T-cell (primary cell): ENCODE data around the gene NPRL2. TPM values are rescaled to one million over a fixed set of nuclear protein-coding genes. Genes with fewer than 3 reads are reported as not detected.

Source experiments
- ATAC-seq, 4 experiments: fragments of 200-7000 bp in 3 of 4; fragments of 150-1000 bp in 1 of 4; cut with Tn5 transposase; replicated peaks in 1 of 4; 1 replicate in 3 of 4; 2 replicates in 1 of 4; pipeline ENCODE4 v1.10.0; 2021; ENCODE audit warnings: moderate library complexity in 3 of 4, mild to moderate bottlenecking in 2 of 4, moderate number of reproducible peaks in 1 of 4
- CTCF ChIA-PET, 2 donors: fragments of 300-600 bp; sonication (Branson Sonifier 250); formaldehyde crosslinking; loops; one replicate each; lab custom pipeline; 2022; ENCODE audit warnings: antibody characterized with exemption in 2 of 2; lab: Charles Lee
- POLR2A ChIA-PET, 2 donors: fragments of 300-600 bp; sonication (Branson Sonifier 250); formaldehyde crosslinking; loops; one replicate each; lab custom pipeline; 2022; ENCODE audit warnings: antibody characterized with exemption in 2 of 2; lab: Charles Lee
- DNase-seq, 35 experiments: peaks; one replicate each; pipeline versions ENCODE4 v3.0.0 to v3.0.0-alpha.2; 2013 to 2023
- H3K27ac ChIP-seq: one replicate; pipeline ENCODE4 v1.5.1; 2013; ENCODE audit warnings: low read length
- H3K27me3 ChIP-seq, 2 experiments: replicated peaks in 1 of 2; 1 replicate in 1 of 2; 2 replicates in 1 of 2; pipeline versions ENCODE4 v1.6.1 to v1.7.0; 2013; ENCODE audit warnings: low read length in 1 of 2, mixed read lengths in 1 of 2; ENCODE audit not compliant: control insufficient read depth in 2 of 2, insufficient read depth in 2 of 2; ENCODE audit errors: extremely low read depth in 1 of 2
- H3K36me3 ChIP-seq, 2 donors: 1 replicate in 1 of 2; 2 replicates in 1 of 2; pipeline versions ENCODE4 v1.6.1 to v1.7.0; 2013; ENCODE audit warnings: low read length in 1 of 2; ENCODE audit not compliant: control insufficient read depth in 2 of 2, insufficient read depth in 1 of 2; ENCODE audit errors: extremely low read depth in 1 of 2
- H3K4me1 ChIP-seq, 2 experiments: 1 replicate in 1 of 2; 2 replicates in 1 of 2; pipeline versions ENCODE4 v1.6.1 to v1.7.0; 2013; ENCODE audit warnings: low read length in 2 of 2, mixed read lengths in 1 of 2; ENCODE audit not compliant: insufficient read depth in 2 of 2, control insufficient read depth in 1 of 2; ENCODE audit errors: extremely low read depth in 1 of 2
- H3K4me3 ChIP-seq, 2 donors: 1 replicate in 1 of 2; 2 replicates in 1 of 2; pipeline versions ENCODE4 v1.5.1 to v1.7.0; 2013; ENCODE audit warnings: mild to moderate bottlenecking in 2 of 2, low read length in 1 of 2, moderate library complexity in 1 of 2; ENCODE audit not compliant: control insufficient read depth in 1 of 2; ENCODE audit errors: extremely low read depth in 1 of 2
- H3K9me3 ChIP-seq: 2 replicates; pipeline ENCODE4 v1.7.0; 2013
- H3K27ac Mint-ChIP-seq, 2 donors: one replicate each; pipeline ENCODE4 v1.8.0; 2020 to 2021; ENCODE audit warnings: mild to moderate bottlenecking in 2 of 2, mixed read lengths in 2 of 2
- H3K27me3 Mint-ChIP-seq, 2 donors: one replicate each; pipeline ENCODE4 v1.8.0; 2021 to 2022; ENCODE audit warnings: mixed read lengths in 2 of 2
- H3K36me3 Mint-ChIP-seq: one replicate; pipeline ENCODE4 v1.8.0; 2021; ENCODE audit warnings: mixed read lengths
- H3K4me1 Mint-ChIP-seq, 3 donors: one replicate each; pipeline ENCODE4 v1.8.0; 2020 to 2022; ENCODE audit warnings: mixed read lengths in 3 of 3, mild to moderate bottlenecking in 1 of 3
- H3K4me3 Mint-ChIP-seq, 3 donors: one replicate each; pipeline ENCODE4 v1.8.0; 2020 to 2022; ENCODE audit warnings: mild to moderate bottlenecking in 3 of 3, mixed read lengths in 3 of 3, moderate library complexity in 3 of 3
- H3K9me3 Mint-ChIP-seq, 3 donors: one replicate each; pipeline ENCODE4 v1.8.0; 2020 to 2022; ENCODE audit warnings: mixed read lengths in 3 of 3
- WGBS: methylation state at CpG from one replicate; pipeline ENCODE4 v1.1.5; 2013; ENCODE audit warnings: missing lambda C conversion rate; ENCODE audit not compliant: insufficient coverage; 5-methylcytosine and 5-hydroxymethylcytosine counted together
- total RNA-seq, 35 experiments: library from RNA in 6 of 35; stranded (reverse) in 6 of 35; fragments of 120-200 nt in 1 of 35; gene quantifications; one replicate each; pipeline versions ENCODE4 v1.2.1 to v1.2.4 and lab custom pipeline; 2013 to 2026

NPRL2 gene
- total RNA-seq, 5 donors from 2014 or later (not counting 1 experiment from before 2014, with no cell fraction given): 26.6 to 52.2 (median 48.1) TPM

GRCh38 chr3:50321336-50322114 lies 29.1 kb downstream of the NPRL2 start:
- WGBS: 3% methylated on average over 50 of the region's 59 CpGs
- H3K27me3 Mint-ChIP-seq: no peaks in the 10 kb centered on the region
- H3K27me3 ChIP-seq: no peaks in the 10 kb centered on the region
- ChIA-PET POLR2A (interaction anchor here in 1 of 2 donors (0.6 kb wide), 1 partner anchor 22 kb away, joined by 13 read pairs; no protein-coding TSS in a partner anchor), CTCF (interaction anchor here (0.6 to 1.0 kb wide), 5 partner anchors 15 to 295 kb away, joined by 3 to 5 read pairs (median 4); partner anchors contain the start of genes HYAL3 (in 1 of the 2) and NAA80 (in 1 of the 2))
- DNase-seq: peak; percentile 59 to 85 (median 75)
- H3K4me1 Mint-ChIP-seq: peaks cover 28 to 57% (median 38%) of the 10 kb centered on the region in 3 donors
- peak overlapping the region; percentile 80 to 84 for H3K4me3 ChIP-seq
- peak; percentile 77 to 84 (median 80) for ATAC-seq
- no peaks in the 10 kb centered on the region for H3K9me3 Mint-ChIP-seq
- peaks cover 6 to 67% of the 10 kb centered on the region in 2 experiments for H3K4me1 ChIP-seq
- H3K36me3 Mint-ChIP-seq: no peaks in the 10 kb centered on the region
- no peaks in the 10 kb centered on the region for H3K9me3 ChIP-seq
- peaks cover 0 to 6% of the 10 kb centered on the region in 2 donors for H3K36me3 ChIP-seq
- H3K4me3 Mint-ChIP-seq: peak overlapping the region; percentile 80 to 86 (median 80)
- peak overlapping the region; percentile 91 to 96 for H3K27ac Mint-ChIP-seq
- H3K27ac ChIP-seq: peak overlapping the region; percentile 90

GRCh38 chr3:50320853-50321335 lies 29.7 kb downstream of the NPRL2 start:
- H3K4me1 ChIP-seq: peaks cover 6 to 73% of the 10 kb centered on the region in 2 experiments
- peak overlapping the region; percentile 80 to 84 for H3K4me3 ChIP-seq
- DNase-seq (peak in 9 of 35 experiments; percentile 28 to 70 (median 38)), ATAC-seq (peak; percentile 59 to 65 (median 62))
- peaks cover 0 to 3% of the 10 kb centered on the region in 2 donors for H3K36me3 ChIP-seq
- peaks cover 34 to 57% (median 39%) of the 10 kb centered on the region in 3 donors for H3K4me1 Mint-ChIP-seq
- no peaks in the 10 kb centered on the region for H3K9me3 ChIP-seq
- H3K9me3 Mint-ChIP-seq: no peaks in the 10 kb centered on the region
- H3K27ac ChIP-seq: peak overlapping the region; percentile 35
- WGBS: 1% methylated on average over 34 of the region's 45 CpGs
- ChIA-PET POLR2A (interaction anchor here in 1 of 2 donors (0.6 kb wide), 1 partner anchor 21 kb away, joined by 13 read pairs; no protein-coding TSS in a partner anchor), CTCF (interaction anchor here (0.6 to 1.0 kb wide), 5 partner anchors 16 to 295 kb away, joined by 3 to 5 read pairs (median 4); partner anchors contain the start of genes HYAL3 (in 1 of the 2) and NAA80 (in 1 of the 2))
- H3K4me3 Mint-ChIP-seq: peak overlapping the region; percentile 82 to 90 (median 86)
- no peaks in the 10 kb centered on the region for H3K27me3 Mint-ChIP-seq
- no peaks in the 10 kb centered on the region for H3K36me3 Mint-ChIP-seq
- H3K27me3 ChIP-seq: no peaks in the 10 kb centered on the region
- H3K27ac Mint-ChIP-seq: peak overlapping the region; percentile 73 to 90

GRCh38 chr3:50319894-50320625 lies 30.5 kb downstream of the NPRL2 start:
- DNase-seq (no peak), ATAC-seq (no peak)
- H3K4me3 ChIP-seq: peak overlapping the region; percentile 80 to 84
- no peaks in the 10 kb centered on the region for H3K27me3 Mint-ChIP-seq
- H3K36me3 Mint-ChIP-seq: no peaks in the 10 kb centered on the region
- POLR2A ChIA-PET: no interaction called here
- peaks cover 6 to 77% of the 10 kb centered on the region in 2 experiments for H3K4me1 ChIP-seq
- H3K4me3 Mint-ChIP-seq: peak overlapping the region; percentile 82 to 90 (median 86)
- peak overlapping the region in 1 of 2 donors; percentile 90 for H3K27ac Mint-ChIP-seq
- no peaks in the 10 kb centered on the region for H3K9me3 ChIP-seq
- no peaks in the 10 kb centered on the region for H3K27me3 ChIP-seq
- no peak overlapping the region for H3K27ac ChIP-seq
- H3K4me1 Mint-ChIP-seq: peaks cover 31 to 60% (median 42%) of the 10 kb centered on the region in 3 donors
- no peaks in the 10 kb centered on the region for H3K9me3 Mint-ChIP-seq
- no peaks in the 10 kb centered on the region for H3K36me3 ChIP-seq
- 96% methylated on average over 23 of the region's 29 CpGs for WGBS
- CTCF ChIA-PET: no interaction called here

- H3K4me1 ChIP-seq: peaks cover 6 to 73% of the 10 kb centered on the region in 2 experiments
- Mint-ChIP-seq H3K27me3 (no peaks in the 10 kb centered on the region), H3K4me1 (peaks cover 26 to 55% (median 37%) of the 10 kb centered on the region in 3 donors), H3K27ac (no peak overlapping the region), H3K4me3 (peak overlapping the region in 2 of 3 donors; percentile 86 to 90), H3K9me3 (no peaks in the 10 kb centered on the region), H3K36me3 (no peaks in the 10 kb centered on the region)
- H3K9me3 ChIP-seq: no peaks in the 10 kb centered on the region
- no peak overlapping the region for H3K27ac ChIP-seq
- ChIA-PET POLR2A (interaction anchor here in 1 of 2 donors (0.5 kb wide), 1 partner anchor 9 kb away, joined by 5 read pairs; no protein-coding TSS in a partner anchor), CTCF (no interaction called here)
- no peak for DNase-seq
- no peak for ATAC-seq
- H3K4me3 ChIP-seq: no peak overlapping the region
- H3K36me3 ChIP-seq: no peaks in the 10 kb centered on the region
- WGBS: 100% methylated on average over 4 of the region's 16 CpGs
- H3K27me3 ChIP-seq: no peaks in the 10 kb centered on the region
These were observed 31.2 kb downstream of the NPRL2 start for GRCh38 chr3:50319181-50319893.

- DNase-seq: no peak
- Mint-ChIP-seq H3K9me3 (no peaks in the 10 kb centered on the region), H3K36me3 (no peaks in the 10 kb centered on the region), H3K27me3 (no peaks in the 10 kb centered on the region), H3K4me3 (no peak overlapping the region), H3K27ac (peak overlapping the region in 1 of 2 donors; percentile 28), H3K4me1 (peaks cover 26 to 52% (median 37%) of the 10 kb centered on the region in 3 donors)
- ChIA-PET POLR2A (interaction anchor here in 1 of 2 donors (0.5 kb wide), 1 partner anchor 8 kb away, joined by 5 read pairs; no protein-coding TSS in a partner anchor), CTCF (interaction anchor here in 1 of 2 donors (0.7 kb wide), 1 partner anchor 18 kb away, joined by 3 read pairs; no protein-coding TSS in a partner anchor)
- no peak for ATAC-seq
- no peak overlapping the region for H3K4me3 ChIP-seq
- no peaks in the 10 kb centered on the region for H3K9me3 ChIP-seq
- peaks cover 6 to 68% of the 10 kb centered on the region in 2 experiments for H3K4me1 ChIP-seq
- no peaks in the 10 kb centered on the region for H3K36me3 ChIP-seq
- no peaks in the 10 kb centered on the region for H3K27me3 ChIP-seq
- WGBS: 78% methylated on average over 4 of the region's 10 CpGs
- no peak overlapping the region for H3K27ac ChIP-seq
These were observed 32.0 kb downstream of the NPRL2 start for GRCh38 chr3:50318615-50319014.
